HG02840 (cell line): ENCODE measurements around the gene VPS52.
A peak's percentile ranks its signal among the peaks of the same experiment; 100 is the strongest.
"Not testable (repeated sequence)": the region's sequence is repeated elsewhere in the genome, so short reads cannot be mapped to it uniquely, and the experiment has no call there.

ENCODE experiments used
- ATAC-seq: cut with Tn5 transposase; IDR thresholded peaks from one replicate; pipeline ENCODE4 v1.9.1; 2021; ENCODE audit warnings: mild to moderate bottlenecking, moderate library complexity, moderate number of reproducible peaks; ENCODE audit not compliant: unreplicated experiment, low FRiP score

Gene VPS52

DNA sequence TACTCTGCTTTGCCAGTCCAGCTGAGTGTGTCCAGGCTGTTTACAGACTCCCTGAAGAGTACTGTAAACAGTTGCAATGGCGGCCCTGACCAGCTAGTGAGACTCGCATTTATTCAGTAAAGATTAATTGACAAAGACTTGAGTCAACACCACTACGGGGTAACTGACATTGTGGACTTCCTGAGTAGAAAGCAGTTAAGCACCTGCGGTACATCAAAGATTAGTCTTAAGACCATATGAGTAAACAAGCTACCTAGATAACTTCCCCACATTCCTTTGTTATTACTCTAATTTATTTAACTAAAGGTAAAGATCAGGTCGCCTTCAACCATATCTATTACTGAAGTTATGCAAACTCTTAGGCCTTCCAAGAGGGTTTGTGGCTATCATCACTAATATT is 12.6 kb downstream of the VPS52 start:
- no peak for ATAC-seq

- ATAC-seq = no peak
Measured at GRCh38 chr6:33254591-33254990, 17.1 kb downstream of the VPS52 start.

DNA sequence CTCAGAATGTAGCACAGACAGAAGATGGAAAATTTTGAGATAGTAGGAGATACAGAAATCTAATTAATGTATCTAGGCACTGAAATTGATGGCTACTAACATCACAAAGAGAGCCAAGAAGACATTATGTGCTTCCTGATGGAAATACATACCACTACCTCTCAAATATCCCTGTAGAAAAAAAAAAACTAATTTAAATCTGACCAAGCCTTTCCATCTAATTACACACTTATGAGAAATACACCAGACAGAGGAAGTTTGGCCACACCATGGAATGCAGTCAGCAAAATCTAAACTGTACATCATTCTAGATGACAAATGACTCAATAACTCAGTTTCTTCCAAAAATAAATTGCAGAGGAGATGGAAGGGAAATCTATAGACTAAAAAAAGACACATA is 18.9 kb downstream of the VPS52 start:
- ATAC-seq = no peak

- no peak for ATAC-seq
Measured at GRCh38 chr6:33251395-33252012, 20.2 kb downstream of the VPS52 start.

- no peak for ATAC-seq
Measured at GRCh38 chr6:33250731-33251130, 20.9 kb downstream of the VPS52 start.

DNA sequence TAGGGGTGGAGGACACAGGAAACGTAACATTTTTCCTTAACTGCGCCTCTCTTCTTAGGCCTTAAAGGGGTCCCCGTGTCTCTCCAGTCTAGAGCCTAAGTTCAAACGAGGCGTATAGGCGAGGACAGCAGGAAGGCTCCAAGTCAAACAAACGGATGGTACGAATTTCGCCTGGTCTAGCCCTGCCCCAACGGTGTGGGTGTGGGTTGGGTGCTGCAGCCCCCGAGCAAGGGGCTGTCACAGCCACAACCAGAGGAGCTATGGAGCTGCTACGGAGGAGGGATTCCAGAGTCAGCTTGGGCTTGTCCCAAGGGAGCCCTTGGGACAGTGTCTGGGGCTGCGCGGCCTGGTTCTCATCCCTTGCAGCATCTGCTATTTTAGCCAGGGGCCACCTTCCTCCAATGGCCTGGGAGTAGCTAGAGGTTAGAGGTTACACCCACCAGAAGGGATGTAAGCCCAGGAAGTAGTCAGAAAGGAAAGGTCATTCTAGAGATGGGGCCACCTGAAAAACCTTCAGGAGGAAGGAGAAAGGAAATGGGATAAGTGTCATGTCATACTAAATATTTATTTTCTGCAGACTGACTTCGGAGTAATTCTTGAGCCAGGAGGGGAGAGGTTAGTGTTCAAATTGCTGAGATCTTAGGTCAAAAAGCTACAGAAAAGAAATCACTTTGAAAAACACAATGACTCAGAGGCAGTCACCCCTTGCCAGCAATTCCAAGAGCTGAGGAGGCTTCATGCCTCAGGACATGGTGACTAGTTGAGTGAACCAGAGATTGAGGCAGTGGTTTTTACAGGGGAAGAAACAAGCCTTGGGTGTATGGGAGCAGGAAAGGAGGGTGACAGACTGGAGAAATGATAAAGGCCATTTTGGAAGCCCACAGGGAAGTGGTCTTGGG is 21.7 kb downstream of the VPS52 start:
- ATAC-seq = peak; percentile 2

- ATAC-seq = peak; percentile 94
Measured at GRCh38 chr6:33248932-33249731, 22.5 kb downstream of the VPS52 start.

GRCh38 chr6:33248643-33248931 is 23.1 kb downstream of the VPS52 start:
- no peak for ATAC-seq

DNA sequence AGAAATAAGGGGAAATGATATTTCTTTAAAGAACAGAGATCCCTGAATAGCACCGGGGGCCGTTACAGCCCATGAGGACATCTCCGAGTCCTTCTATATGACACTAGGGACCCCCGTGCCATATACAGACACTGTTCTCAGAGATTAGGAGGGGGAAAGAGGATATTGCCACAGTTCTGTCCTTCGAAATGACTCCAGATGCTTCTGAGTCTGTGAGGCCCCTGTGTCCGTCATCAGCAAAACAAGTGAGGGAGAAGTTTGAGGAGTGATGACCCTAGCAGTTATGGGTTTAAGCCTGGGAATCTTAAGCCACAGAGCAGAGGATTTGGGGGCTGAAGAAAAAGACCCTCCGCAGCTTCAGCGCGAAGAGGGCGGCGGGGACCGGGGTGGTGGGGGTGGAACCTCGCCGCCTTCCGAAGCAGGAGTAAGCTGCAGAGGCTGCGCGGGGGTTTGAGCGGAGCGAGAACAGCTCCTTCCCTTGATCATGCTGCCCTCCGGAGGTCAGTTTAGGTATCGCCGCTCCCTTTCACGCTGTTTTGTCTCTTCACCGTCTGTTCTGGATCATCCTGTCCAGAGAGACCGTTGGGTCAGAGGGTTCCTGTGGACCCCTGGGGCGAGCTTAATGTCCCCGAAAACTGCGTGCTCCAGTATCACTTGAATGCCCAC is 23.6 kb downstream of the VPS52 start:
- ATAC-seq = no peak

- ATAC-seq = no peak
Measured at GRCh38 chr6:33243476-33243875, 28.2 kb downstream of the VPS52 start.

DNA sequence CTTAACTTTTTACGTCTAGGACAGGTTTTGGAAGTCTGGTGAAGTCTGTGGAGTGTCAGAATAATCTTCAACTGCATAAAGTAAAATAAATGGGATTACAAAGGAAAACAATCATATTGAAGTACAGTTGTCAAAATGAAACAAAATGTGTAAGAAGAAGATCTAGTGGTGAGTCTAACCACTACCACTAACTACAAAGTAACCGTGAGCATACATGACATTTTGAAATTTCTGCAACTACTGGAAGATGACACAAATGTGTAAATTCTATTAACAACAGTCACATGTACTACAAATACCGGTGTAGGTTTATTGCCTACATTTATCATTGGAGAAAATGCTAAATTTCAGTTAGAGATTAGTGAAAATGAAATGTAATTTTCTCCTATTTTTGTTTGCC is 29.7 kb downstream of the VPS52 start:
- ATAC-seq = no peak

- ATAC-seq = no peak
Measured at GRCh38 chr6:33237741-33238140, 33.9 kb downstream of the VPS52 start.

- no peak for ATAC-seq
Measured at GRCh38 chr6:33236852-33237251, 34.8 kb downstream of the VPS52 start.

DNA sequence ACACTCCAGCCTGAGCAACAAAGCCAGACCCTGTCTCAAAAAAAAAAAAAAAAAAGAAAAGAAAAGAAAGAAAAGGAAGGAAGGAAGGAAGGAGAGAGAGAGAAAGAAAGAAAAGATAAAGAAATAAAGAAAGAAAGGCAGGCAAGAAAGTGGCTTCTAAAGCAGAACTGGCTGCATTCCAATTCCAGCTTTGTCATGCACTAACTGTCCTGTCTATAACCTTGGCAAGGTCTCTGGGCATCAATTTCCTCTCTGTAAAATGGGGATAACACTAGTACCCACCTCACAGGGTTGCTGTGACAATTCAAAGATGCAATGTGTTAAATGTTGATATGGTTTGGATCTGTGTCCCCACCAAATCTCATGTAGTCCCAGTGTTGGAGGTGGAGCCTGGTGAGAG is 35.3 kb downstream of the VPS52 start:
- no peak for ATAC-seq

GRCh38 chr6:33235221-33235634 is 36.4 kb downstream of the VPS52 start:
- ATAC-seq = no peak

- ATAC-seq = not testable (repeated sequence)
Measured at GRCh38 chr6:33226503-33227120, 45.1 kb downstream of the VPS52 start.

- no peak for ATAC-seq
Measured at GRCh38 chr6:33217681-33218080, 54.0 kb downstream of the VPS52 start.

DNA sequence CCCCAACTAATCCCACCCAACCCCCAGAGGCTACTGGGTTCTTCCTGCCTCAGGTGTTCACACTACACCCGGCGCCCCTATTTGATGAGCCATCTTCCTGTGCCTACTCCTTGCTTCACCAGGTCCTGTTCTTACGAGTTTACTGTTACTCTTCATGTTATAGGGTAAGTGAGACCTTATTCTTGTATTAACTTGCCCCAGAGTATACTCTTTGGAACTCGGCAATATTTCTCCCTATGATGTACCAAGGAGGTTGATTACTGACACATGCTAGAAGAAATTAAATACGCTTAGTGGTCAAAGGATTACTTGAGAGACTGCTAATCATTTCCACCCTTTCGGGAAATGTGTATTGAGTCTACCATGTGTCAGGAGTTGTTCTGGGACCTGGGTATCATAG is 54.4 kb downstream of the VPS52 start:
- no peak for ATAC-seq

DNA sequence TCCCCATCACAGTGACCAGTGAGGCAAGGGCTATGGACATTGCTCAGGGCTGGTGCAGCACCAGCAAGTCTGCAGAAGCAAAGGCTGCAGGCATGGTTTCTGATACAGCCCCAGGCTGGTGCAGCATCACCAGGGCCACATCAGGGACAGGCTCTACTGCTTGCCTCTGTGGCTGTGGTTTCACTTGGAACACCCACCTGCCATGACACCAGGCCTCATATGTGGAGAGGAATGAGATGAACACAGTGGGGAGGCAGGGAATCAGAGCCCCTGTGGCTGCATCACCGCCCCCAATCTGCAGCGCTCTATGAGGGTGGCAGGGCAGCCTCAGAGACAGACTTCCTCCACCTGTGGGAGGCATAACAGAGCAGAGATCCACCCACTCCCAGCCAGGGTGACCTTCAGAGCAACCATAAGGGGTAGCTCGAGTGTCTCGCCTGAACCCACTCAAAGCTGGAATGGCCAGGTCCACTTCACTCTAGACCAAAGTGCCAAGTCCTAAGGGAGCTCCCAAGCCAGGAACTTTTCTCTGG is 55.5 kb downstream of the VPS52 start:
- ATAC-seq = no peak
